Neural crest cell (in vitro differentiated cells): Measurements from ENCODE around the gene S1PR3. TPM values are rescaled to one million over a fixed set of nuclear protein-coding genes. Genes with fewer than 3 reads are reported as not detected.

Experiments used
- DNase-seq: peaks from one replicate; pipeline ENCODE4 v3.0.0; 2021; ENCODE audit warnings: low read depth, mixed read lengths, low spot score
- H3K27ac Mint-ChIP-seq: one replicate; pipeline ENCODE4 v1.8.0; 2021; ENCODE audit warnings: mild to moderate bottlenecking, mixed read lengths; ENCODE audit not compliant: unreplicated experiment
- H3K27me3 Mint-ChIP-seq: 2 replicates; pipeline ENCODE4 v1.8.0; 2021; ENCODE audit warnings: low read depth, mild to moderate bottlenecking, mixed read lengths
- H3K36me3 Mint-ChIP-seq: 2 replicates; pipeline ENCODE4 v1.8.0; 2021; ENCODE audit warnings: low read depth, mild to moderate bottlenecking, mixed read lengths
- H3K4me1 Mint-ChIP-seq: 2 replicates; pipeline ENCODE4 v1.8.0; 2021; ENCODE audit warnings: mixed read lengths
- H3K4me3 Mint-ChIP-seq: one replicate; pipeline ENCODE4 v1.8.0; 2021; ENCODE audit warnings: mild to moderate bottlenecking, mixed read lengths
- H3K9me3 Mint-ChIP-seq: 2 replicates; pipeline ENCODE4 v1.8.0; 2021; ENCODE audit warnings: mixed read lengths
- total RNA-seq: library from RNA; stranded (reverse); gene quantifications from 2 replicates; pipeline ENCODE4 v1.2.1, GENCODE V29; 2021
- TF ChIP-seq, protein P1 (sequence below): fragments of 200-600 bp; sonication (generic); conservative IDR thresholded peaks from 2 replicates; pipeline ENCODE4 v1.5.0; 2021; ENCODE audit warnings: antibody characterized with exemption, mild to moderate bottlenecking

S1PR3 gene
- total RNA-seq, 1 donor from 2014 or later = 7.9 TPM

DNA sequence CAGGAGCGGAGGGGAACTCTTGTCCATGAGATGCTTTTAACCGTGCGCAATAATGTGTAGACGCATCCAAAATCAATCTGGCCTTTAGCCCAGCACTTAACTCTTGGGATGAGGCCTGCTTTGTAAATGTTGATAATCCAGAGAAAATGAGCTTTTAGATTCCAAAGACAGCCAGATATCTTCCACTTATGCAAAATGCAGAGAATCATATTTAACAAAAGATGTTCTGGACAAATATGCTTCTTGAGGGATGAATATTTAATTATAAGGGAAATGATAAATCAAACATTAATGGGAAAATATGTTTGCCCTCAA lies 5.6 kb downstream of the S1PR3 start:
- TF ChIP-seq, protein P1, sequence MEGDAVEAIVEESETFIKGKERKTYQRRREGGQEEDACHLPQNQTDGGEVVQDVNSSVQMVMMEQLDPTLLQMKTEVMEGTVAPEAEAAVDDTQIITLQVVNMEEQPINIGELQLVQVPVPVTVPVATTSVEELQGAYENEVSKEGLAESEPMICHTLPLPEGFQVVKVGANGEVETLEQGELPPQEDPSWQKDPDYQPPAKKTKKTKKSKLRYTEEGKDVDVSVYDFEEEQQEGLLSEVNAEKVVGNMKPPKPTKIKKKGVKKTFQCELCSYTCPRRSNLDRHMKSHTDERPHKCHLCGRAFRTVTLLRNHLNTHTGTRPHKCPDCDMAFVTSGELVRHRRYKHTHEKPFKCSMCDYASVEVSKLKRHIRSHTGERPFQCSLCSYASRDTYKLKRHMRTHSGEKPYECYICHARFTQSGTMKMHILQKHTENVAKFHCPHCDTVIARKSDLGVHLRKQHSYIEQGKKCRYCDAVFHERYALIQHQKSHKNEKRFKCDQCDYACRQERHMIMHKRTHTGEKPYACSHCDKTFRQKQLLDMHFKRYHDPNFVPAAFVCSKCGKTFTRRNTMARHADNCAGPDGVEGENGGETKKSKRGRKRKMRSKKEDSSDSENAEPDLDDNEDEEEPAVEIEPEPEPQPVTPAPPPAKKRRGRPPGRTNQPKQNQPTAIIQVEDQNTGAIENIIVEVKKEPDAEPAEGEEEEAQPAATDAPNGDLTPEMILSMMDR = no peak
- Mint-ChIP-seq H3K4me1 (peaks cover 38% of the 10 kb centered on the region), H3K36me3 (peaks cover 3% of the 10 kb centered on the region), H3K4me3 (no peak overlapping the region), H3K27me3 (peaks cover 74% of the 10 kb centered on the region), H3K9me3 (no peaks in the 10 kb centered on the region), H3K27ac (no peak overlapping the region)
- no peak for DNase-seq

DNA sequence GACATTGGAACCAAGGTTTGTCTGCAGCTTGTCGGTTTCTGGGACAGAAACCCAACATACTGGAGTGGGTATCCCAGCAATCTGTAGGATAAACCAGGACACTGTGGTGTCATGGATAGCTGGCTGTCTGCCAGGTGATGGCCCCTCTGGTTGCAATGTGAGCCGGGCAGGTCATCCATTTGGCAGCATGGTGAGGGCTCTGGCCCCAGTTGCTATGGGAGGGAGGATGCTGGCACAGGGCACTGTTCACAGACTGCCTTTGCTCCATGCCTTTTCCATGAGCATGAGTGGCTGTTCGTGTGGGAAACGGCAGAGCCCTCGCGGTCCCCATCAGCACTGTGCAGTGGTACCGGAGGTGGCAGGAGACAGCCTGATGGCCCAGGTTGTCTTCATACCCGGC lies 6.4 kb downstream of the S1PR3 start:
- Mint-ChIP-seq H3K27me3 (peaks cover 72% of the 10 kb centered on the region), H3K27ac (no peak overlapping the region), H3K36me3 (peaks cover 5% of the 10 kb centered on the region), H3K9me3 (no peaks in the 10 kb centered on the region), H3K4me3 (no peak overlapping the region), H3K4me1 (peaks cover 38% of the 10 kb centered on the region)
- TF ChIP-seq, protein P1 = no peak
- DNase-seq = no peak

DNA sequence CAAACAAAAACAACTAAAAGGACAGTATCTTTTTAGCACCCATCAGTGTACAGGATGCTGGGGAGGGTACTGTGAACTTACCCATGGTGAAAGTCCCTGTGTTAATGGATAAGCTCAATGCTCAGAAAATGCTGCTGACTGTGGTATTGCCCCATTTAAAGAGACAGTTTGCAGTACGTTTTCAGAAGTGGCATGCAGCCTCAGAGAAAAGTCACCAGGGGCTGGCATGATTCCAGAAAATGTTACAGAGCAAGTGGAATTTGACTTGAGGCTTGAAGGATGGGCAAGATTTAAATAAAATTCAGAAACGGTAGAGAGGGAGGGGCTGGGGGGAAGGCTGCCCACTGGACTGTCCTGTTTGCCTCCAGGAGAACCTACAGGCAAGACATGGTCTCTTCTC lies 7.2 kb downstream of the S1PR3 start:
- TF ChIP-seq, protein P1 = no peak
- H3K9me3 Mint-ChIP-seq = no peaks in the 10 kb centered on the region
- peaks cover 34% of the 10 kb centered on the region for H3K4me1 Mint-ChIP-seq
- DNase-seq = no peak
- peaks cover 5% of the 10 kb centered on the region for H3K36me3 Mint-ChIP-seq
- H3K27me3 Mint-ChIP-seq = peaks cover 69% of the 10 kb centered on the region
- H3K4me3 Mint-ChIP-seq = no peak overlapping the region
- no peak overlapping the region for H3K27ac Mint-ChIP-seq

DNA sequence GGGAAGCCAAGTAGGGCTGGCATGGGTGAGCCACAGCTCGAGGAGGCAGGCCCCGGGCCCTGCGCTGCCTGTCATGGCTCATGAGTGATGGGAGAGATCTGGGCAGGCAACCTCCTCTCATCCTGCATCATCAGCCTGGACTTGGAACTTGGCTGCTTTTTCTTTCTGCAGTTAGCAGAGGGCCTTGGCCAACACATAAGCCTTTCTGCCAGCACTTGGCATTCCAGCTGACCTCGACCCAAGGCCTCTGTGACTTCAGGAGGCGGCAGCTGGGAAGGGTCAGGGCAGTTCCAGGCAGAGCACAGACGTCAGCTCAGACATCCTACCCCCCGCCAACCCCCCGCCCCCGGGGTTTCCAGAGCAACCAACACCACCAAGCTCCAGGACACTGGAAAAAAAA lies 7.6 kb downstream of the S1PR3 start:
- Mint-ChIP-seq H3K36me3 (peaks cover 5% of the 10 kb centered on the region), H3K27me3 (peaks cover 64% of the 10 kb centered on the region), H3K27ac (no peak overlapping the region), H3K4me3 (no peak overlapping the region), H3K4me1 (peaks cover 34% of the 10 kb centered on the region), H3K9me3 (no peaks in the 10 kb centered on the region)
- TF ChIP-seq, protein P1 = no peak
- DNase-seq = no peak

DNA sequence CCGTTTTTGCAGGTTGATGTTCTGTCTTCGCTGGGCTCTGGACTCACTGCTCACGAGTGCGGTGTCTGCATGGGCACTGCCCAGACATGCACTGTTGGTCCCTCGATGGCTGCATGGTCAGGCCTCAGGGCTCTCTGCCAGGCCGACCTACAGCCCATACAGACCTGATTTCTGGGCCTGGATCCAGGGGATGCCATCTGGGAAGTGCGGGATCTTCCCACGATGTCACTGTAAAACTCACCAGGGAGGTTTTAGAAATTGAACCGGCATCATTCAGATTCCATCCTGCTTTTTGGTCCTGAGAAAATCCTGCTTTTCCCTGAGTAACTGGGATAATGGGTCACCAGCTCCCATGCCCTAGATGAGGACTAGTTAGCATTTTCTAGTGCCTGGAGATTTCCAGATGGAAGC lies 9.1 kb downstream of the S1PR3 start:
- TF ChIP-seq, protein P1 = no peak
- H3K9me3 Mint-ChIP-seq = no peaks in the 10 kb centered on the region
- DNase-seq = no peak
- H3K4me1 Mint-ChIP-seq = peaks cover 34% of the 10 kb centered on the region
- peaks cover 8% of the 10 kb centered on the region for H3K36me3 Mint-ChIP-seq
- H3K4me3 Mint-ChIP-seq = no peak overlapping the region
- H3K27ac Mint-ChIP-seq = peak overlapping the region; percentile 91
- H3K27me3 Mint-ChIP-seq = peaks cover 50% of the 10 kb centered on the region
